HG03354 (cell line): ENCODE data around the gene TAF1B.
"Not testable (repeated sequence)": the region's sequence is repeated elsewhere in the genome, so short reads cannot be mapped to it uniquely, and the experiment has no call there.

ENCODE experiments used
- ATAC-seq: cut with Tn5 transposase; IDR thresholded peaks from one replicate; pipeline ENCODE4 v1.9.1; 2021; ENCODE audit warnings: mild to moderate bottlenecking; ENCODE audit not compliant: unreplicated experiment, poor library complexity, severe bottlenecking

The TAF1B gene

DNA sequence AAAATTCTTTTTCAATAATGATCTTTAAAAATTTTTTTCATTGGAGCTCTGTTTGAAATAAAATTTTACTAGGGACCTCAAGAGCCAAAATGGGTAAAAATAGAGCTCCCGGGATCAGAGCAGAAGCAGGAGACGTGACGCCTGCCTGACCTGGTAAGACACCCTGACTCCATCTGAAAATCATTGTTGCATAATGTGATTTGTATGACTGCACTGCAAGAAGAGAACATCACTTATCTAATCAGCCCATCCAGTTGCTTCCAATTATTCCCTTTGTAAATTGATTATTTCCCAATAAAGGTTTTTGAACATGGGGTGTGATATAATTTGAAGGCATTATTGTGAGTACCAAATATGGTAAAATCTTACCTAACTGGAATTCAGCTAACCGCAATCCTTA is 17.1 kb upstream of the TAF1B start:
- no peak for ATAC-seq

DNA sequence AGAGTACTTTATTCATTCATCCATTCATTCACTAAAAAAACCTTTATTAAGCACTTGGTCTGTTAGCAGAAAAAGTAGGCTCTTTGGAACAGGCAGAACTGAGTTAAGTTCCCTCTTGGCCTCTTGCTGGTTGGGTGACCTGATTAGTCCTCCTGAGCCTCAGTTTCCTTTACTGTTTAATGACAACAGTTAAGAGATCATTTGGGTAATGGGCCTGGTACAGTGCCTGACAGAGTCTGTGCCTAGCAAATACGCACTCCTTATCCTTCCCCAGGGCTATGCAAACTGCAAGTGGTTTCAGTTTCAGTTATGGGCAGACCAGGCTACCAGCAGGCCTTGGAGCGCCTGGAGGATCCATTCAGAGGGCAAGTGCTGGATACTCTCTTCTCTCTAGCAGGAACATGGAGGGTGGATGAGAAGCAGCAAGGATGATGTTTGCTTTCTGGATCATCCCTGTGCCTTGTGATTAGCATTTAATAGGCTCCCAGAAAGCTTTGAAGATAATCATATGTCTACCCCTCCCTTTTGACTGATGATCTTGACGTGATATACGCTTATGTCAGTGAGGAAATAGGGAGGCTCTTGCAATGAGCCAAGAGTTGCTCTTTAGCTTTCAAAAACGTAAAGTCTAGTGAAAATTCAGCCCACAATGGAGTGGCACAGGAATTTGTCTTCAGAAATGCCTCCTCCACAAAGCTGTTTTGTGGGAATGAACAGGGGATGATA is 12.4 kb upstream of the TAF1B start:
- ATAC-seq: no peak

DNA sequence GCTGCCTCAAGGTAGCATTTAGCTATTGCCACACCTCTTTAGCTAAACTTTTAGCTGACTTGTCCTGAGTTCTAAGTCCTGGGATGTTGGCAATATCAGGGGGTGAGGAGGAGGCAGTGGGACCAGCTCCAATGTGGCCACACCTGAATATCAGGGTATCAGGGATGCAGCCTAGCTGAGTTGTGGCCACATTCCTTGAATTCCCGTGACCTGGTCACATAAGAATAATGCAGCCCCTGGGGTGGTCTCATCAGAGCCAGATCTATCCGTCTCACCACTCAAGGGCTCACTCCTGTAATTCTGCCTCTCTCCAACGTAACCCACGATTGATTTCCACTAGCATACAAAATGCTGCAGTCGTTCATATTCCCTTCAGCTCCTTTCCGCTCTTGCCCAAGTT is 11.6 kb upstream of the TAF1B start:
- no peak for ATAC-seq

DNA sequence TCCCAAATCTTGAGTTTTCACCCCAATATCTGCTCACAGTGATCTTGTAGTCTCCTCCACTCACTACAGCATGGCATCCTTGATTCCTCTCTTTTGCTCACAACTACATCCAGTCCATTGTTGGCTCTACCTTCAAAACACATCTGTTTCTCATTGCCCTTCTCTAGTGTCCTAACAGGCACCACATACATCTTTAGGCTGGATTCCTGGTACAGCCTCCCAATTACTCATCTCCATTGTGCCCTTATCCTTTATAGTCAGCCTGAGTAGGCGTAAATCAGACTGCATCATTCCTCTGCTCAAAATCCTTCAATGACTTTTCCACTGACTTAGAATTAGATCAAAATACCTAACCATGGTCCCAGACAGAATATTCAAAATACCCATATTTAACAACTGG is 10.7 kb upstream of the TAF1B start:
- ATAC-seq: no peak

DNA sequence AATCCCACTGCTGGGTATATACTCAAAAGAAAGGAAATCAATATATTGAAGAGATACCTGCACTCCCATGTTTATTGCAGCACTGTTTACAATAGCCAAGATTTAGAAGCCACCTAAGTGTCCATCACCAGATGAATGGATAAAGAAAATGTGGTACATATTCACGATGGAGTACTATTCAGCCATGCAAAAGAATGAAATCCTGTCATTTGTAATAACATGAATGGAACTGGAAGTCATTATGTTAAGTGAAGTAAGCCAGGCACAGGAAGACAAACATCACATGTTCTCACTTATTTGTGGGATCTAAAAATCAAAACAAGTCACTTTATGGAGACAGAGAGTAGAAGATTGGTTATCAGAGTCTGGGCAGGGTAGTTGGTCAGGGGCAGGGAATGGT is 8.2 kb upstream of the TAF1B start:
- ATAC-seq: not testable (repeated sequence)

DNA sequence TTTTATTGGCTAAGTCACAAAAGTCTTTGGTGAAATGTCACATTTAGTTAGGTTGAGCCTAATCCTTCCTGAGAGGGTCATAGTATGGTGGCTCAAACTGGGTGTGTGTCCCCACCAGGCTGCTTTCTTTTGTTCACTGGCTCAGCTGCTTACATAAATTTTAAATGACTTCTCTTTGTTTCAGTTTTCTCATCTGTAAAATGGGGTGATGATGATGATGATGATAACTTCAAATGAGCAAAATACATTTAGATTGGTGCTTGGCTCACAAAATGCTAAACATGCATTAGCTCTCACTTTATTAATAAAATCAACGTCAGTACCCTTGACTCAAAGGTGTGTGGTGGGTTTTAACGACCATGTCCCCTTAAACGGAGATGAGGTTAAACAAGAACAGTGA is 7.2 kb upstream of the TAF1B start:
- ATAC-seq: no peak

DNA sequence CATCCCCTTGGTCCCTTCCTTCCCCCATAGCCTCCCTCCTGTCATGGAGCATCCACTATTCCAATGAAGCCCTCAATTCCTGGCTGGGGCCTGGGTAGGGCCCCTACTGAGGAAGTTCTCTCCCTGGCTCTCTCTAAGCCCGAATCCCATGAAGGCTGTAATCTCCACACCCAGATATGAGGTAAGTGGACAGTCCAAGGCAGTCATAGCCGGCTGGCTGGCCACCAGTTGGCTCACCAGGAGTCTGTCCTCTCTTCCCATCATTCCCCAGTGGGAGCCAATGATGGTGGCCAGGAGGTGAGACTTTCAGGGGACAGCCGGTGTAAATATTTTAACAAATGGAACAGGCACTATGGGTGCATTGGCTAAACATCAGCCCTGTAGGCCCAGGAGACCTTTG is 6.8 kb upstream of the TAF1B start:
- ATAC-seq: no peak

DNA sequence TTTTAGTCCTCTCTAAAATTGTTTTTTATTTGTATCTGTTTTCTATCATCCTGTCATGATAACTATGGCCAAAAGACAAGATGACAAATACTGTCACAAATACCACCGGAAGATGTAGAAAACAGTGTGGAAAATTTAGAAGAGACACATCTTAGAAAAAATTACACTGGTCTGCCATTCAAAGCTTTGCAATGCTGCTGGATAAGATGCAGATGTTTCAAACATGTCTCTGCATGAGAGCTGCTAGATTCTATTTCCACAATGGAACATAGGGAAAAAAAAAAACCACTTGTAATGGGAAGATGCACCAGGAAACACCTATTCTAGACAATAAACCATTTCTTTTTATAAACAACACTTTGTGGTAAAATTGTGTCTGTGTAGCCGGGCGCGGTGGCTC is 5.8 kb upstream of the TAF1B start:
- no peak for ATAC-seq

DNA sequence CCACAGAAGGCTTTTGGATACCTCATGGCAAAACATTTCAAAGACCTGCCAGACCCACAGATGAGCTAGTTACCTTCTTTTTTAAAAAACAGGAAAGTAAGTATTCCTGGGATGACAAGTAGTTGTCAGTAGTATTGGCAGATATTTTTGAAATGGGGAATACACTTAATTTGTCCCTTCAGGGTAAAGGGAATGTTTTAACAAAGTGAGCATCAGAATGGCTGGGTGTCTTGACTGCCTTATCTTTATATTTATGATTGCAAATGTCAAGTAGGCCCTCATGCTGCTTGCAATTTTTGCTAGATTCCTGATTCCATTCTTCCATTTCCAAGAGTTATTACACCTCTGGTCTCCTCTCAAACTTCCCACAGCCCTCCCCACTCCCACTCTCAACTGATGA is 4.9 kb upstream of the TAF1B start:
- ATAC-seq: no peak

DNA sequence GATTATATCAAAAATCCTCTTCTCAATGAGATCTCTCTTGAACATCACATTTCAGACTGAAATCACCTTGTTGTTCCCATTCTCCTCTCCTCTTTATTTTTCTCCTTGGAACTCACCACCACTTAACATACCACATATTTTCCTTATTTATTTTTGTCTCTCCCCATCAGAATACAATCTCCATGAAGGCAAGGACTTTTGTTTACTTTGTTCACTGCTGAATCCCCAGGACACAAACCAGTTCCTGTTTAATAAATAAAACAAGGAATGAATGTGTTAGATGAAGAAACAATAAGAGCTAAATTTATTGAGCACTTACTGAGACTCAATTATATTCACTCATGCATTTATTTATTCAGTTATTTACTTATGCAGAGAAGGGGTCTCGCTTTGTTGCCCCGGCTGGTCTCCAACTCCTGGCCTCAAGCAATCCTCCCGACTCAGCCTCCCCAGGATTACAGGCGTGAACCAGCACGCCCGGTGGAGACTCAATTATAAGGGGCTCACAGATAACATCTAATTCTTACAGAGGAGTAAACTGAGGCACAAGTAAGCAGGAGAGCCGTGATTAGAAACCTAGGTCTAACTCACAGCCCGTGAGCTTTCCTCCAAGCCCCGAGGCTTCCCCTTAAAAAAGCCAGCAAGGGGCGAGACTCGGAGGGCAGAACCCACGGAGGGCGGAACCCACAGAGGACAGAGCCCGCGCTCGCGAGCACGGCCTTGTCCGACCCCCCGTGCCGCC is 616 bp upstream of the TAF1B start:
- no peak for ATAC-seq

DNA sequence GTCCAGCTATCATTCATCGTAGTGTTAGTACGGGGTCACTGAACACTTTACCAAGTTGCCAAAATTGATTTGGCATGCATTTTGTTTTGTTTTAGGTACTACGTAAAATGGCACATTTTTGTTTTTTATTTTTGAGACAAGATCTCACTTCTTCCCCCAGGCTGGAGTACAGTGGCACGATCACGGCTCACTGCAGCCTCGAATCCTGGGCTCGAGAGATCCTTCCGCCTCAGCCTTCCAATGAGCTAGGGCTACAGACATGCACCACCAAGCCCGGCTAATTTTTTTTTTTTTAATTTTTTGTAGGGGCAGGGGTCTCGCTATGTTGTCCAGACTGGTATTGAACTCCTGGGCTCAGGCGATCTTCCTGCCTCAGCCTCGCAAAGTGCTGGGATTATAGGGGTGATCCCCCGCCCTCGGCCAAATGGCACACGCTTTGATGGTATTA is 786 bp downstream of the TAF1B start:
- no peak for ATAC-seq

DNA sequence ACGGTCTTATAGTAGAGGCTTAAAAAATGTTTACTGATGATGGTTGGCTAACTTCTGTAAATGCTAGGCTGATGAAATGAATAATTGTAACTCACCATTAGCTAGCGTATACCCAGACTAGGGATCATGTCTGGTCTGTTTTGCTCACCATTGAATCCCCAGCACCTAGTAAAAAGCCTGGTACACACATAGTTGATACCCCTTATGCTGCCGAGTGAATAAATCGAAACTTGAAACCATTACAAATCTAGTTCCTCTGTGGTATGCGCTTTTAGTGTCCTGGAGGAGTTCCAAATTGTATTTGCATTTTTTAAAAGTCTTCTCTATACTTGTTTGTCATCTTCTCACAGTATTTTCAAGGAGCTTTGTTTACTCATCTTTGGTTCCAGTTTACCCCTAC is 1.3 kb downstream of the TAF1B start:
- no peak for ATAC-seq

DNA sequence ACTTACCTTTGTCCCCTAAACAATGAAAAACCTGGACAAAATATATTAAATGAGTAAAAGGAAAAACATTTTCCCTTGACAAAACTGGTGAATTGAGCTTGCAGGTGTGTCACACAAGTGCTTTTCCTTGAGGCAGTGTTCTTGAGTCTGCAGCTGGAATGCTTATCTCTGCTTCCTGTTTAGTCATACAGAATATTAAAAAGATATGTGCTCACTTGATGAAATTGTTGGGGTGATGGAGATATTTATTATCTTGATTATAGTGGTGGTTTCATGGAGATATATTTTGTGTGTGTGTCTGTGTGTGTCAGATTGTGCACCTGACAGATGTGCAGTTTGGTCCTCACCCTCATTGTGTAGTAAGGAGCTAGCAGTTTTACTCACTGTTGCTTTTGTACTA is 3.3 kb downstream of the TAF1B start:
- ATAC-seq: no peak

DNA sequence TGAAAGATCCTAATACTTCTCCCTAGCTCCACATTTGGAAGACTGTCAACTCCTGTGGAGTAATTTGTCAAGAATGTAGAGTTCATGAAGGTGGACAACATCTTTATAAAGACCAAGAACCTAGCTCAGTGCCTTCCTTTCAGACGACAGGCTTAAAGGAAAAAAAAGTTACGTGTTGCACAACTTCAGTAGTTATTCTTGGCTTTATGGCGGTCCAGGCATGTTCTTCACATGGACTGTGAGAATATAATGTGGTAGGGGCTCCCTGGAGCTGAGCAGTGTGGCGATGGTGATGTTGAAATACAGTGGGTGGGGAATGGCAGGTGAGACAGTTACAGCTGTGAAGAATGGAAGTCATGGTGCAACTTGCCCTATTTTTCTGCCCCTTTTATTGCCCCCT is 3.9 kb downstream of the TAF1B start:
- ATAC-seq: no peak

DNA sequence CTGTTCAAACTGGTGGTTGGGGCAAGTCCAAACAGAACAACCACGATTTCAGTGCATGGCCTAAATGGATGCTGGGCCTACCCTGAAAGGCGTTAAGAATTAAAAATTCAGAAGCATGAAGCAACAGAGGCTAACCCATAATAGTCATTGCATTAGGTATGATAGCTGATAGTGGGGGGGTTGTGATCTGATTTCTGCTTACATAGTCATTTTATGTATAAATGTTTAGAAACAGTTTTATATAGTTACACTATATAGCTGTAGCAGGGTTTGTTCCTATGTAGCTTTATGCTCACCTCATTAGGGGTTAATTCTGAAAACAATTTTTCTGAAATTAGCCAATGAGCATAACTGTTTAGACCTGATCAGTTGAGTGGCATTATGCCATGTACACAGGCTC is 9.6 kb downstream of the TAF1B start:
- ATAC-seq: no peak

DNA sequence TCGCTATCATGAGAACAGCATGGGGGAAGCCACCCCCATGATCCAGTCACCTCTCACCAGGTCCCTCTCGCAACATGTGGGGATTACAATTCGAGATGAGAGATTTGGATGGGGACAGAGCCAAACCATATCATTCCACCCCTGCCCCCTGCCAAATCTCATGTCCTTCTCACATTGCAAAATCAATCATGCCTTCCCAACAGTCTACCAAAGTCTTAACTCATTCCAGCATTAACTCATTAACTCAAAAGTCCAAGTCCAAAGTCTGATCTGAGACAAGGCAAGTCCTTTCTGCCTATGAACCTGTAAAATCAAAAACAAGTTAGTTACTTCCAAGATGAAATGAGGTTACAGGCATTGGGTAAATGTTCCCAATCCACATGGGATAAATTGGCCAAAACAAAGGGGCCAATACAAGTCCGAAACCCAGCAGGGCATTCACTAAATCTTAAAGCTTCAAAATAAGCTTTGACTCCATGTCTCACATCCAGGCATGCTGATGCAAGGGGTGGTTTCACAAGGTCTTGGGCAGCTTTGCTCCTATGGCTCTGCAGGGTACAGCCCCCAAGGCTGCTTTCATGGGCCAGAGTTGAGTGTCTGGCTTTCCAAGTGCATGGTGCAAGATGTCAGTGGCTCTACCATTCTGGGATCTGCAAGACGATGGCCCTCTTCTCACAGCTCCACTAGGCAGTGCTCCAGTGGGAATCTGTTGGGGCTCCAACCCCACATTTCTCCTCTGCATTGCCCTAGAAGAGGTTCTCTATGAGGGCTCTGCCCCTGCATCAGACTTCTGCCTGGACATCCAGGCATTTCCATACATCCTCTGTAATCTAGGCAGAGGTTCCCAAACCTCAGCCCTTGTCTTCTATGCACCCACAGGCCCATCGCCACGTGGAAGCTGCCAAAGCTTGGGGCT is 14.8 kb downstream of the TAF1B start:
- no peak for ATAC-seq

DNA sequence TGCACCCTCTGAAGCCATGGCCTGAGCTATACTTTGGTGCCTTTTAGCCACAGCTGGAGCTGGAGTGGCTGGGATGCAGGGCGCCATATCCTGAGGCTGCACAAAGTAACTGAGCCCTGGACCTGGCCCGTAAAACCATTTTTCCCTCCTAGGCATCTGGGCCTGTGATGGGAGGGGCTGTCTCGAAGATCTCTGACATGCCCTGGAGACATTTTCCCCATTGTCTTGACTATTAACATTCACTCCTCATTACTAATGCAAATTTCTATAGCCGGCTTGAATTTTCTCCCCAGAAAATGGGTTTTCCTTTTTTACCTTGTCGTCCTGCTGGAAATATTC is 15.4 kb downstream of the TAF1B start:
- ATAC-seq: no peak

DNA sequence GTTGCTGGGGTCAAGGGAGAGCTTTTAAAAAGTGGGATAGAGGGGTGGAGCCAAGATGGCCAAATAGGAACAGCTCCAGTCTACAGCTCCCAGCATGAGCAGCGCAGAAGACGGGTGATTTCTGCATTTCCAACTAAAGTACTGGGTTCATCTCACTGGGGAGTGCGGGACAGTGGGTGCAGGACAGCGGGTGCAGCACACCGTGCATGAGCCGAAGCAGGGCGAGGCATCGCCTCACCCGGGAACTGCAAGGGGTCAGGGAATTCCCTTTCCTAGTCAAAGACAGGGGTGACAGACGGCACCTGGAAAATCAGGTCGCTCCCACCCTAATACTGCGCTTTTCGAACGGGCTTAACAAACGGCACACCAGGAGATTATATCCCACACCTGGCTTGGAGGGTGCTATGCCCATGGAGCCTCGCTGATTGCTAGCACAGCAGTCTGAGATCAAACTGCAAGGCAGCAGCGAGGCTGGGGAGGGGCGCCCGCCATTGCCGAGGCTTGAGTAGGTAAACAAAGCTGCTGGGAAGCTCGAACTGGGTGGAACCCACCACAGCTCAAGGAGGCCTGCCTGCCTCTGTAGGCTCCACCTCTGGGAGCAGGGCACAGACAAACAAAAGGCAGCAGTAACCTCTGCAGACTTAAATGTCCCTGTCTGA is 17.8 kb downstream of the TAF1B start:
- not testable (repeated sequence) for ATAC-seq

DNA sequence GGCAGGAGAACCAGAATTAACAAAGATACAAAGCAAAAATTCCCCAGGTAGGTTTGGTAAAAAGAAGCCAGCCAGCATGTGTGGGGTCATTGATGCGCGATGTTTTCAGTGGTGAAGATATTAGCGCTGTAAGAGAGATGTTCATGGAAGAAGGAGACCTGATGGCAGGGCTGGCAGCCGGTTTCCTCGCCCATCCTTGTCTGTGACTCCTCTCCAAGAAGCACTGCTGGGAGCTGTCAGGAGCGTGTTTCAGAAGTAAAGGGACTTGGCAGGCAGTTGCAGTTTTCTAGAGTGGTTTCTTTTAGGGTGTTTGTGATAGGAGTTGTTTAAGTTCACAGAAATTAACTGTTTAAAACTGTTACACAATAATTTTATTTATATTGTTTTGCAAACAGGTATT is 24.6 kb downstream of the TAF1B start:
- ATAC-seq: no peak

DNA sequence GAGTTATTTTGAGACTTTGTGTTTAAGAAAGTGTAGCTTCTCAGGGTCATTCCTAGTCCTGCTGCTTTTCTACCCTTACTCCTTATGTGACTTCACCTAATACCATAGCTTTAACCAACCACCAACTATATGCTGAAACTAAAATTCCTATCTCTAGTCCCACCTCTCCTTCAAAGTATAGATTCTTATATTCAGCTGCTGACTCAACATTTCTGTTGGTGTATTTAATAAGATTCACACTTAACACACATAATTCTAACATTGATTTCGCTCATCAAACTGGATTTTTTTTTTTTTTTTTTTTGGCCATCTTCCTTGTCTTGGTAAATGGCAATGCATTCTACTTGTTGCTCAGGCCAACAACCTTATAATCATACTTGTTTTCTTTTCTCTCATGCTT is 30.1 kb downstream of the TAF1B start:
- ATAC-seq: no peak
